Activated CD8-positive, alpha-beta T cell treated with anti-CD3 and anti-CD28 coated beads for 36 hours (primary cell): ENCODE data around the gene TGFB2. TPM values are rescaled to one million over a fixed set of nuclear protein-coding genes. Genes with fewer than 3 reads are reported as not detected.

Experiments used
- ATAC-seq: fragments of 200-7000 bp; cut with Tn5 transposase; one replicate; pipeline ENCODE4 v1.10.0; 2021; ENCODE audit warnings: mild to moderate bottlenecking, moderate library complexity
- CTCF ChIA-PET: fragments of 350-600 bp; sonication (Branson Sonifier 250); formaldehyde crosslinking; loops from one replicate; lab custom pipeline; 2021; ENCODE audit warnings: antibody characterized with exemption; lab: Charles Lee
- POLR2A ChIA-PET: fragments of 350-600 bp; sonication (Branson Sonifier 250); formaldehyde crosslinking; loops from one replicate; lab custom pipeline; 2021; ENCODE audit warnings: antibody characterized with exemption; lab: Charles Lee
- DNase-seq: peaks from one replicate; pipeline ENCODE4 v3.0.0-alpha.2; 2020
- H3K27ac Mint-ChIP-seq: one replicate; pipeline ENCODE4 v1.8.0; 2021; ENCODE audit warnings: mild to moderate bottlenecking, mixed read lengths
- H3K27me3 Mint-ChIP-seq: one replicate; pipeline ENCODE4 v1.8.0; 2021; ENCODE audit warnings: mixed read lengths
- H3K36me3 Mint-ChIP-seq: one replicate; pipeline ENCODE4 v1.8.0; 2021; ENCODE audit warnings: low read depth, mixed read lengths
- H3K4me1 Mint-ChIP-seq: one replicate; pipeline ENCODE4 v1.8.0; 2021; ENCODE audit warnings: low read depth, mixed read lengths
- H3K4me3 Mint-ChIP-seq: one replicate; pipeline ENCODE4 v1.8.0; 2021; ENCODE audit warnings: mild to moderate bottlenecking, moderate library complexity, mixed read lengths
- H3K9me3 Mint-ChIP-seq: one replicate; pipeline ENCODE4 v1.8.0; 2021; ENCODE audit warnings: mixed read lengths
- intact Hi-C: fragments of 100-400 bp; cut with micrococcal nuclease; formaldehyde crosslinking; loops from one replicate; pipeline ENCODE4 v1.10.0; 2022
- total RNA-seq, 2 experiments: library from RNA; stranded (reverse); gene quantifications; one replicate each; pipeline ENCODE4 v1.2.3, GENCODE V29; 2021
- TF ChIP-seq, protein P1 (sequence below): fragments of 200-600 bp; IDR thresholded peaks from one replicate; pipeline ENCODE4 v1.8.0; 2022; ENCODE audit warnings: antibody characterized with exemption, mild to moderate bottlenecking

The TGFB2 gene
- total RNA-seq, 2 experiments from 2014 or later: not detected

- H3K9me3 Mint-ChIP-seq: no peaks in the 10 kb centered on the region
- TF ChIP-seq, protein P1, sequence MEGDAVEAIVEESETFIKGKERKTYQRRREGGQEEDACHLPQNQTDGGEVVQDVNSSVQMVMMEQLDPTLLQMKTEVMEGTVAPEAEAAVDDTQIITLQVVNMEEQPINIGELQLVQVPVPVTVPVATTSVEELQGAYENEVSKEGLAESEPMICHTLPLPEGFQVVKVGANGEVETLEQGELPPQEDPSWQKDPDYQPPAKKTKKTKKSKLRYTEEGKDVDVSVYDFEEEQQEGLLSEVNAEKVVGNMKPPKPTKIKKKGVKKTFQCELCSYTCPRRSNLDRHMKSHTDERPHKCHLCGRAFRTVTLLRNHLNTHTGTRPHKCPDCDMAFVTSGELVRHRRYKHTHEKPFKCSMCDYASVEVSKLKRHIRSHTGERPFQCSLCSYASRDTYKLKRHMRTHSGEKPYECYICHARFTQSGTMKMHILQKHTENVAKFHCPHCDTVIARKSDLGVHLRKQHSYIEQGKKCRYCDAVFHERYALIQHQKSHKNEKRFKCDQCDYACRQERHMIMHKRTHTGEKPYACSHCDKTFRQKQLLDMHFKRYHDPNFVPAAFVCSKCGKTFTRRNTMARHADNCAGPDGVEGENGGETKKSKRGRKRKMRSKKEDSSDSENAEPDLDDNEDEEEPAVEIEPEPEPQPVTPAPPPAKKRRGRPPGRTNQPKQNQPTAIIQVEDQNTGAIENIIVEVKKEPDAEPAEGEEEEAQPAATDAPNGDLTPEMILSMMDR: no peak
- ChIA-PET POLR2A (no interaction called here), CTCF (no interaction called here)
- no peak overlapping the region for H3K27ac Mint-ChIP-seq
- ATAC-seq (no peak), DNase-seq (no peak)
- intact Hi-C loops: no loop called here
- peaks cover 4% of the 10 kb centered on the region for H3K27me3 Mint-ChIP-seq
- no peaks in the 10 kb centered on the region for H3K4me1 Mint-ChIP-seq
- no peaks in the 10 kb centered on the region for H3K36me3 Mint-ChIP-seq
- no peak overlapping the region for H3K4me3 Mint-ChIP-seq
Measured at GRCh38 chr1:218429301-218429700, 84.2 kb downstream of the TGFB2 start.

- ChIA-PET CTCF (no interaction called here), POLR2A (no interaction called here)
- TF ChIP-seq, protein P1: no peak
- H3K27me3 Mint-ChIP-seq: peaks cover 5% of the 10 kb centered on the region
- DNase-seq (no peak), ATAC-seq (no peak)
- intact Hi-C loops: no loop called here
- H3K4me3 Mint-ChIP-seq: no peak overlapping the region
- no peaks in the 10 kb centered on the region for H3K36me3 Mint-ChIP-seq
- no peaks in the 10 kb centered on the region for H3K9me3 Mint-ChIP-seq
- no peaks in the 10 kb centered on the region for H3K4me1 Mint-ChIP-seq
- H3K27ac Mint-ChIP-seq: no peak overlapping the region
Measured at GRCh38 chr1:218430346-218430745, 85.2 kb downstream of the TGFB2 start.

DNA sequence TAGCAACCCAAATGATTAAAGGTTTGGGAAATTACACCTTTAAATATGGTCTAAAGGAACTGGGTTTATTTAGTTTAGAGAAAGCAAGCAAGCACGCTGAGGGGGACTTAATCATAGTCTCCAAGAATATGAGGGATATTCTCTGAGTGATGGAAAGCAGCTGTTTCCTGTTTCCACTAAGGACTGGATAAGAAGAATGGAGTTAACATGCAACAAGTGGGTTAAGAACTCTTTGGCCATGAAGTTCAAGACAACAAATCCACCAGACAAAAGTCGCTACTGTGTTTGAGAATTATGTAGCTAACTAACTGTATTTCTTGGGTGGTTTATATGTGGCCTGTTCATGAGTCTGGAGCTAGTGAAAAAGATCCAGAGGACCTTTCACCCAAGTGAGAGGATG lies 85.7 kb downstream of the TGFB2 start:
- no peaks in the 10 kb centered on the region for H3K9me3 Mint-ChIP-seq
- H3K27me3 Mint-ChIP-seq: peaks cover 5% of the 10 kb centered on the region
- TF ChIP-seq, protein P1: no peak
- no peak for DNase-seq
- no peak overlapping the region for H3K27ac Mint-ChIP-seq
- ChIA-PET POLR2A (no interaction called here), CTCF (no interaction called here)
- intact Hi-C loops: no loop called here
- H3K4me3 Mint-ChIP-seq: no peak overlapping the region
- no peak for ATAC-seq
- no peaks in the 10 kb centered on the region for H3K4me1 Mint-ChIP-seq
- no peaks in the 10 kb centered on the region for H3K36me3 Mint-ChIP-seq

DNA sequence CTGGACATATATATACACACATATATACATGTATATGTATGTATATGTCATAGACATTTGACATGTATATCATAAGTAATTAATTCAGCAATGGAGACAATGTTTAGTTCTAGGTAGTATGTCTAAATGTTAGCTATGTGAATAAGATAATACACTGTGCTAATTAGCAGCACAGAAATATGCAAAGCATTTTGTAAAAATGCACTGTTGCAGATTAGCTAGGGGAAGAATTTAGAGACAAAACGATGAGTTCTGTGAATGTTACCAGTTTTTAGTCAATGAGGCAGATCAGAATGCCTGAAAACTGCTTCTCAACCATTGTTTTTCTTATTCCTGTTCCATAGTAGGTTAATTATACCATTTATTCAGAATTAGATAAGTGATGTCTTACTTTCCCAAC lies 86.3 kb downstream of the TGFB2 start:
- H3K4me1 Mint-ChIP-seq: no peaks in the 10 kb centered on the region
- ChIA-PET POLR2A (no interaction called here), CTCF (interaction anchor here (0.6 kb wide), 1 partner anchor 91 kb away, joined by 3 read pairs; no protein-coding TSS in a partner anchor)
- H3K36me3 Mint-ChIP-seq: no peaks in the 10 kb centered on the region
- no peak for DNase-seq
- H3K9me3 Mint-ChIP-seq: no peaks in the 10 kb centered on the region
- no peak for ATAC-seq
- H3K27me3 Mint-ChIP-seq: peaks cover 5% of the 10 kb centered on the region
- intact Hi-C loops: no loop called here
- no peak overlapping the region for H3K27ac Mint-ChIP-seq
- H3K4me3 Mint-ChIP-seq: no peak overlapping the region
- TF ChIP-seq, protein P1: no peak

- intact Hi-C loops: no loop called here
- no peak overlapping the region for H3K4me3 Mint-ChIP-seq
- no peak for DNase-seq
- H3K4me1 Mint-ChIP-seq: no peaks in the 10 kb centered on the region
- TF ChIP-seq, protein P1: no peak
- H3K9me3 Mint-ChIP-seq: no peaks in the 10 kb centered on the region
- ATAC-seq: no peak
- no peak overlapping the region for H3K27ac Mint-ChIP-seq
- H3K36me3 Mint-ChIP-seq: no peaks in the 10 kb centered on the region
- ChIA-PET POLR2A (no interaction called here), CTCF (no interaction called here)
- peaks cover 7% of the 10 kb centered on the region for H3K27me3 Mint-ChIP-seq
Measured at GRCh38 chr1:218433744-218434143, 88.6 kb downstream of the TGFB2 start.
